HCT116 (cell line): ENCODE data around the gene NXPE3. TPM values are rescaled to one million over a fixed set of nuclear protein-coding genes. Genes with fewer than 3 reads are reported as not detected.

ENCODE experiments used
- ATAC-seq: fragments of 200-7000 bp; cut with Tn5 transposase; 2 replicates; pipeline ENCODE4 v1.9.1; 2020; ENCODE audit warnings: mild to moderate bottlenecking, moderate library complexity
- BruUV-seq: library from RNA; stranded (reverse); fragments of 400-500 nt; replicated peaks from 2 replicates; lab custom pipeline; 2021; lab: Mats Ljungman, UMichigan
- CTCF ChIA-PET: fragments of 300-600 bp; sonication (Branson Sonifier 250); formaldehyde crosslinking; loops from one replicate; lab custom pipeline; 2021; ENCODE audit warnings: antibody characterized with exemption; lab: Charles Lee
- POLR2A ChIA-PET: fragments of 300-600, 350-600 bp; sonication (Branson Sonifier 250); formaldehyde crosslinking; loops from one replicate; lab custom pipeline; 2021; ENCODE audit warnings: antibody characterized with exemption; lab: Charles Lee
- RAD21 ChIA-PET, 2 experiments: fragments of 300-600 bp; sonication (Branson Sonifier 250); formaldehyde crosslinking; loops; one replicate each; lab custom pipeline; 2023; ENCODE audit warnings: low total read pairs in 2 of 2; ENCODE audit not compliant: uncharacterized antibody in 2 of 2, unreplicated experiment in 2 of 2, low non-redundant PET in 1 of 2; lab: Charles Lee
- DNase-seq: peaks from one replicate; pipeline ENCODE4 v3.0.0-alpha.2; 2010; ENCODE audit warnings: low read depth, low spot score
- H2AFZ ChIP-seq: fragments of 200-600 bp; shearing (Covaris generic), sonication (generic); 2 replicates; pipeline ENCODE4 v1.6.1; 2017; ENCODE audit warnings: low read depth, mixed run types, mixed read lengths, antibody characterized with exemption, low read length; ENCODE audit not compliant: poor library complexity, severe bottlenecking
- H3K27ac ChIP-seq: 2 replicates; pipeline ENCODE4 v1.5.1; 2012; ENCODE audit warnings: low read depth, low read length
- H3K27me3 ChIP-seq: fragments of 200-600 bp; sonication (generic); 2 replicates; pipeline ENCODE4 v1.6.1; 2016; ENCODE audit warnings: mixed run types, low read length, mixed read lengths; ENCODE audit not compliant: insufficient read depth
- H3K36me3 ChIP-seq, 2 experiments: fragments of 200-500 bp in 1 of 2; fragments of 200-600 bp in 1 of 2; sonication (Bioruptor generic) in 1 of 2; sonication (generic) in 1 of 2; 2 replicates each; pipeline versions ENCODE4 v1.5.1 to v1.6.1; 2014 to 2016; ENCODE audit warnings: low read length in 2 of 2, inconsistent platforms in 1 of 2, mixed read lengths in 1 of 2, mixed run types in 1 of 2; ENCODE audit not compliant: insufficient read depth in 2 of 2, control insufficient read depth in 1 of 2
- H3K4me1 ChIP-seq, 2 experiments: fragments of 200-600 bp in 1 of 2; sonication (generic) in 1 of 2; 2 replicates each; pipeline versions ENCODE4 v1.5.1 to v1.6.1; 2012 to 2017; ENCODE audit warnings: low read length in 2 of 2, inconsistent platforms in 1 of 2, mild to moderate bottlenecking in 1 of 2, mixed read lengths in 1 of 2, mixed run types in 1 of 2, moderate library complexity in 1 of 2; ENCODE audit not compliant: insufficient read depth in 2 of 2, control insufficient read depth in 1 of 2
- H3K4me2 ChIP-seq: fragments of 200-600 bp; sonication (generic); 2 replicates; pipeline ENCODE4 v1.6.1; 2017; ENCODE audit warnings: mixed run types, low read length, mixed read lengths
- H3K4me3 ChIP-seq, 2 experiments: fragments of 200-600 bp in 1 of 2; sonication (generic) in 1 of 2; replicated peaks in 1 of 2; 2 replicates each; pipeline ENCODE4 v1.5.1; 2011 to 2016; ENCODE audit warnings: low read length in 2 of 2, control low read depth in 1 of 2, low read depth in 1 of 2, mild to moderate bottlenecking in 1 of 2, mixed read lengths in 1 of 2, mixed run types in 1 of 2
- H3K79me2 ChIP-seq: fragments of 200-600 bp; sonication (generic); 2 replicates; pipeline ENCODE4 v1.6.1; 2017; ENCODE audit warnings: mild to moderate bottlenecking, mixed run types, low read length, moderate library complexity, mixed read lengths; ENCODE audit not compliant: insufficient read depth
- H3K9ac ChIP-seq: fragments of 200-600 bp; sonication (generic); 2 replicates; pipeline ENCODE4 v1.6.1; 2016; ENCODE audit warnings: low read length, mixed read lengths
- H3K9me2 ChIP-seq: fragments of 200-600 bp; sonication (generic), shearing (Covaris generic); 2 replicates; pipeline ENCODE4 v1.6.1; 2017; ENCODE audit warnings: mixed run types, mild to moderate bottlenecking, moderate library complexity; ENCODE audit not compliant: insufficient read depth
- H3K9me3 ChIP-seq, 2 experiments: fragments of 200-500 bp in 1 of 2; fragments of 200-600 bp in 1 of 2; sonication (Bioruptor generic) in 1 of 2; sonication (generic) in 1 of 2; 2 replicates each; pipeline ENCODE4 v1.6.1; 2014 to 2017; ENCODE audit warnings: low read length in 2 of 2, mixed read lengths in 2 of 2, inconsistent platforms in 1 of 2, low read depth in 1 of 2, mild to moderate bottlenecking in 1 of 2, mixed run types in 1 of 2, moderate library complexity in 1 of 2; ENCODE audit not compliant: control insufficient read depth in 1 of 2, insufficient read depth in 1 of 2
- H4K20me1 ChIP-seq: fragments of 200-600 bp; sonication (generic), shearing (Covaris generic); 2 replicates; pipeline ENCODE4 v1.6.1; 2017; ENCODE audit warnings: mixed run types, mild to moderate bottlenecking, moderate library complexity; ENCODE audit not compliant: insufficient read depth
- ATF3 ChIP-seq: IDR thresholded peaks from 2 replicates; pipeline ENCODE4 v1.6.1; 2012
- CTCF ChIP-seq, 3 experiments: fragments of 200-600 bp in 1 of 3; sonication (generic) in 1 of 3; IDR thresholded peaks in 2 of 3; conservative IDR thresholded peaks in 1 of 3; 2 replicates each; pipeline ENCODE4 v1.5.1; 2012 to 2017; ENCODE audit warnings: low read depth in 2 of 3, low read length in 2 of 3, antibody characterized with exemption in 1 of 3, borderline replicate concordance in 1 of 3, control low read depth in 1 of 3, mild to moderate bottlenecking in 1 of 3, mixed read lengths in 1 of 3, mixed run types in 1 of 3, moderate library complexity in 1 of 3; ENCODE audit not compliant: insufficient read depth in 1 of 3
- EGR1 ChIP-seq: IDR thresholded peaks from 2 replicates; pipeline ENCODE4 v1.6.1; 2012; ENCODE audit warnings: low read depth
- ELF1 ChIP-seq: IDR thresholded peaks from 2 replicates; pipeline ENCODE4 v1.6.1; 2012; ENCODE audit warnings: low read depth, borderline replicate concordance
- FOSL1 ChIP-seq: IDR thresholded peaks from 2 replicates; pipeline ENCODE4 v1.6.1; 2012; ENCODE audit warnings: low read depth
- JUND ChIP-seq: IDR thresholded peaks from 2 replicates; pipeline ENCODE4 v1.6.1; 2012
- MAX ChIP-seq: IDR thresholded peaks from 2 replicates; pipeline ENCODE4 v1.6.1; 2012
- POLR2AphosphoS5 ChIP-seq: IDR thresholded peaks from 2 replicates; pipeline ENCODE4 v1.6.1; 2011; ENCODE audit warnings: mild to moderate bottlenecking, low read depth, low read length, moderate library complexity
- RAD21 ChIP-seq: IDR thresholded peaks from 2 replicates; pipeline ENCODE4 v1.6.1; 2012; ENCODE audit warnings: low read depth, mild to moderate bottlenecking
- REST ChIP-seq: IDR thresholded peaks from 2 replicates; pipeline ENCODE4 v1.6.1; 2012; ENCODE audit warnings: low read depth
- SP1 ChIP-seq: IDR thresholded peaks from 2 replicates; pipeline ENCODE4 v1.6.1; 2012; ENCODE audit warnings: low read depth
- ZBTB33 ChIP-seq: IDR thresholded peaks from 2 replicates; pipeline ENCODE4 v1.6.1; 2011; ENCODE audit warnings: mild to moderate bottlenecking, low read length, moderate library complexity; ENCODE audit not compliant: insufficient replicate concordance; ENCODE audit errors: extremely low read depth
- intact Hi-C: fragments of 100-400 bp; cut with micrococcal nuclease; formaldehyde crosslinking; loops from 2 replicates; pipeline ENCODE4 v1.10.0; 2022
- total RNA-seq: library from RNA; stranded (reverse); gene quantifications from one replicate; pipeline ENCODE4 v1.2.1, GENCODE V29; 2021; ENCODE audit not compliant: unreplicated experiment

The NXPE3 gene
- total RNA-seq, 1 experiment from 2014 or later, result 4.3 TPM

- H2AFZ ChIP-seq, result no peak overlapping the region
- H3K9ac ChIP-seq, result no peak overlapping the region
- no TSS peak for BruUV-seq
- ChIA-PET POLR2A (no interaction called here), CTCF (interaction anchor here (1.0 kb wide), 1 partner anchor 406 kb away, joined by 4 read pairs; no protein-coding TSS in a partner anchor), RAD21 (no interaction called here)
- ATAC-seq, result no peak
- no peaks in the 10 kb centered on the region for H3K4me1 ChIP-seq
- H3K27ac ChIP-seq, result no peak overlapping the region
- DNase-seq, result no peak
- no peaks in the 10 kb centered on the region for H3K9me3 ChIP-seq
- TF ChIP-seq ZBTB33, result no peak
- no peak overlapping the region for H3K4me2 ChIP-seq
- intact Hi-C loops, result no loop called here
- H3K9me2 ChIP-seq, result no peaks in the 10 kb centered on the region
- H3K36me3 ChIP-seq, result no peaks in the 10 kb centered on the region
- no peak overlapping the region for H3K4me3 ChIP-seq
- no peaks in the 10 kb centered on the region for H3K27me3 ChIP-seq
- H3K79me2 ChIP-seq, result no peaks in the 10 kb centered on the region
- no peaks in the 10 kb centered on the region for H4K20me1 ChIP-seq
These were observed 40.7 kb downstream of the NXPE3 start for GRCh38 chr3:101819649-101820206.

GRCh38 chr3:101821503-101821902, 42.5 kb downstream of the NXPE3 start:
- DNase-seq, result no peak
- CTCF ChIA-PET, result interaction anchor here (1.0 to 1.3 kb wide), 3 partner anchors 13 to 407 kb away, joined by 3 read pairs; no protein-coding TSS in a partner anchor
- H3K9me3 ChIP-seq, result no peaks in the 10 kb centered on the region
- no peak overlapping the region for H3K4me2 ChIP-seq
- H3K27ac ChIP-seq, result no peak overlapping the region
- POLR2A ChIA-PET, result no interaction called here
- no peaks in the 10 kb centered on the region for H3K79me2 ChIP-seq
- H3K36me3 ChIP-seq, result no peaks in the 10 kb centered on the region
- H3K9me2 ChIP-seq, result no peaks in the 10 kb centered on the region
- no peaks in the 10 kb centered on the region for H3K27me3 ChIP-seq
- no peak overlapping the region for H2AFZ ChIP-seq
- H3K9ac ChIP-seq, result no peak overlapping the region
- RAD21 ChIA-PET, result no interaction called here
- BruUV-seq, result no TSS peak
- H4K20me1 ChIP-seq, result no peaks in the 10 kb centered on the region
- intact Hi-C loops, result no loop called here
- H3K4me1 ChIP-seq, result peaks cover 6 to 7% of the 10 kb centered on the region in 2 experiments; a peak in 3 of 4 replicates
- H3K4me3 ChIP-seq, result no peak overlapping the region
- ATAC-seq, result no peak
- TF ChIP-seq MAX, result no peak
- no peak for TF ChIP-seq SP1
- no peak for TF ChIP-seq ATF3
- TF ChIP-seq ELF1, result no peak
- no peak for TF ChIP-seq FOSL1
- no peak for TF ChIP-seq JUND
- no peak for TF ChIP-seq REST
- no peak for TF ChIP-seq EGR1
- TF ChIP-seq RAD21, result no peak
- no peak for TF ChIP-seq CTCF (IDR thresholded peaks at IDR 0.05 in 2 of 3, conservative IDR thresholded peaks at IDR 0.05 in 1 of 3; ENCODE audit: borderline replicate concordance in 1 of 3, insufficient read depth in 1 of 3, low read depth in 2 of 3, low read length in 2 of 3)
- no peak for TF ChIP-seq POLR2AphosphoS5
